ENCODE results near the gene PIP5K1A. TPM values are rescaled to one million over a fixed set of nuclear protein-coding genes. Genes with fewer than 3 reads are reported as not detected.
A peak's percentile ranks its signal among the peaks of the same experiment; 100 is the strongest.

PIP5K1A gene
- total and polyA plus RNA-seq, 9 of the 15 experiments (the other 6 are each of a cell fraction or from before 2014, with no cell fraction given) = 1.9 to 42.4 (median 18.8) TPM

- TF ChIP-seq GABPA (tag; conservative IDR thresholded peaks at IDR 0.05; ENCODE audit: low read depth) (no peak), STAT5B (CRISPR knock-in tag; IDR thresholded peaks at IDR 0.05) (no peak), DDX20 (tag; IDR thresholded peaks at IDR 0.05; ENCODE audit: low read depth) (no peak), ZKSCAN8 (CRISPR knock-in tag; IDR thresholded peaks at IDR 0.05) (no peak), CBFA2T2 (conservative IDR thresholded peaks at IDR 0.05) (no peak), NFXL1 (CRISPR knock-in tag; IDR thresholded peaks at IDR 0.05) (no peak), ZNF561 (CRISPR knock-in tag; conservative IDR thresholded peaks at IDR 0.05) (no peak), RBM25 (IDR thresholded peaks at IDR 0.05; ENCODE audit: low read depth, low read length, severe bottlenecking) (peak; percentile 32), SRF (CRISPR knock-in tag; IDR thresholded peaks at IDR 0.05) (0 out of 4 replicates have a peak, but pooled peaks of 1 of the 2 experiments have one; percentile 37), NONO (IDR thresholded peaks at IDR 0.05; ENCODE audit: low read depth in 2 of 2, low read length in 1 of 2) (no peak), NCOA4 (IDR thresholded peaks at IDR 0.05; ENCODE audit: partially characterized antibody) (no peak), ZBTB1 (CRISPR knock-in tag; IDR thresholded peaks at IDR 0.05; ENCODE audit: borderline replicate concordance, low read depth) (no peak), MTA3 (IDR thresholded peaks at IDR 0.05; ENCODE audit: borderline replicate concordance) (no peak), ZNF445 (CRISPR knock-in tag; IDR thresholded peaks at IDR 0.05; ENCODE audit: low read depth) (no peak), NCOA2 (IDR thresholded peaks at IDR 0.05; ENCODE audit: partially characterized antibody in 2 of 2) (no peak), EZH2 (IDR thresholded peaks at IDR 0.05; ENCODE audit: borderline replicate concordance, low read depth, low read length) (no peak), ZNF175 (CRISPR knock-in tag; IDR thresholded peaks at IDR 0.05; ENCODE audit: low read depth) (no peak), ZNF12 (CRISPR knock-in tag; IDR thresholded peaks at IDR 0.05) (no peak), CEBPB (tag; IDR thresholded peaks at IDR 0.05) (peak; percentile 93), RFX1 (IDR thresholded peaks at IDR 0.05) (no peak), ZNF184 (CRISPR knock-in tag; IDR thresholded peaks at IDR 0.05) (no peak)
Observed at GRCh38 chr1:151164732-151165280, 33.5 kb upstream of the PIP5K1A start (continued).

All from K562 (cell line).